GDM1 (cell line): ENCODE measurements around the gene SFTPA2.
"Not testable (repeated sequence)": the region's sequence is repeated elsewhere in the genome, so short reads cannot be mapped to it uniquely, and the experiment has no call there.

Source experiments
- DNase-seq: peaks from one replicate; lab custom pipeline; 2025; lab: John Stamatoyannopoulos, UW

Gene SFTPA2

DNA sequence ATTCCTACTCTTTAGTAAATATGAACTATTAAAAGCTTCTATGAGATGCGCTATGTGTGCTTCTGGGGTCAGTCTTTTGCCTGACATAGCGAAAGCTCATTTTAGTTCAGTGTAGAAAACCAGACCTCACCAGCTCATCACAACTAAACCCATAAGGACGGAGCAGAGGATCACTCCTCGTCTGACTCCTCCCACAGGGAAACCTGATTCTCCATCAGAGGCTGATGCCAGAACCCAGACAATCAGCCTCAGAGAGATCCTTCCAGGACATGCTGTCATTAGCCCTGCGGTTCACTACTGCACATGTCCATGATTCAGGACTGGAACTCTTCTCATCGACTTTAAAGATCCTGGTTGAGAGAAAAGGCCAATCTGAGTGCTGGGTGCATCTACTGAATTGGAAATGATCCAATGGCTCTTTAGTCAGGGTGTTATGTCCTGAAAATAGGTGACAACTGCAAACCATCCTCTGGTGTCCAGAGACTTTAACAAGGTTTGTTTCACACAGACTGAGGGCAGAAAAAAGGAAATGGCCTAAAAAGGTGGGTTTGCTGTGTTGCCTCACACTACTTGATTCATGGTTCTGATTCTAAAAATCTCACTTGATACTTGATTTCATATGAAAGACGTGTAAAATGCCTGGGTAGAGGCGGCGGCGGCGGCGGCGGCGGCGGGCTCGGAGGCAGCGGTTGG, 48.2 kb downstream of the SFTPA2 start, which contains the start of gene EIF5AL1:
EIF5AL1 (plus strand) TSS at position 643 of the 693 bp plus-strand sequence. CDS start 117 bp downstream, outside the sequence.
- not testable (repeated sequence) for DNase-seq

DNA sequence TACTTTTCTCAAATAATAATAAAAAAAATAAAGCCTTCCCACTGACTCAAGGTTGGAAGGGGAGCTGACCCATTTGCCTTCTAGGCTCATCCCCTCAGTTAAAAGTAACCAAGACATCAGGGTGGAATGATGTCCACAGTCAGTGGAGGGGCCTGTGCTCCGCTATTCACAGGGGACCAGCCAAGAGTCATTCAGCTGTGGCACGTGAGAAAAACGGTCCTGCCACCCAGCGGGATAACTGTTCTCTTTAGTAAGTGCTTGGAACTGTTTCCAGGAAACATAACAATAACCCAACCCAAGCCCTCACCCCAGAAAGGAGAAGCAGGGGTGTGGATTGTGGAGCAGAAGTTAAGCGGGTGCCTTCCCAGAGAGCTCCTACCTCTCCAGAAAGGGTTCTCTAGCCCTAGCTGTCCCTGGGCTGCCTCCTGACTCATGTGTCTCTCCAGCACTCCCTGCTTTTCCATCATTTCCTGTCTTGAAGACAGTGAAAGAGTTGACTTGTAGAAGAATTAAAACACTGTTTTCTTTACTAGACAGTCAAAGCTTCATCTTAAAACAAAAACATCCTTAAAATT, 50.2 kb downstream of the SFTPA2 start:
- not testable (repeated sequence) for DNase-seq

GRCh38 chr10:79509306-79509933, 50.8 kb downstream of the SFTPA2 start:
- DNase-seq, result not testable (repeated sequence)

DNA sequence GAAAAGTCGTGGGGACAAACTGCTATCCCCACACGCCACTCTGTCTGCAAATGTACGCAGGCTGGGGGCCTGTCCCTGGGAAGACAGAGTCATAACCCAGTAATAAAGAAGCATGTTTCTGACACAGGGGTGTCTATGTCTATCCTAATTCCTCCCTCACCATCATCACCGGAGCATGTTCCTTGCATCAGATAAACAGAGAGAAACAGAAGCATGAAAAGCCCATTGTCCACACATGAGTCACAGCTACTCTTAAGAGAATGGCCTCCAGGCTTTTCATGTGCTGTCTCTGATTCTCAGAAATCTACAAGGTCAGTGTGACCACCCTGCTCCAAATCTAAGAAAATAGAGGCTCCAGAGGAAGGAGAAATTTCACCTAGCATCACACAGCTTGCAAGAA, 52.0 kb downstream of the SFTPA2 start:
- not testable (repeated sequence) for DNase-seq

GRCh38 chr10:79507440-79508167, 52.6 kb downstream of the SFTPA2 start:
- no peak for DNase-seq
